B cell (primary cell): ENCODE measurements around the gene PPP1R9A. TPM values are rescaled to one million over a fixed set of nuclear protein-coding genes. Genes with fewer than 3 reads are reported as not detected.

Source experiments
- ATAC-seq: fragments of 200-7000 bp; cut with Tn5 transposase; one replicate; pipeline ENCODE4 v1.10.0; 2021; ENCODE audit warnings: low read depth, mild to moderate bottlenecking, moderate number of reproducible peaks, moderate library complexity
- CTCF ChIA-PET: fragments of 350-600 bp; sonication (Branson Sonifier 250); formaldehyde crosslinking; loops from one replicate; lab custom pipeline; 2021; ENCODE audit warnings: antibody characterized with exemption, inconsistent platforms; lab: Charles Lee
- POLR2A ChIA-PET: fragments of 350-600 bp; sonication (Branson Sonifier 250); formaldehyde crosslinking; loops from one replicate; lab custom pipeline; 2021; ENCODE audit warnings: antibody characterized with exemption; lab: Charles Lee
- DNase-seq: peaks from one replicate; pipeline ENCODE4 v3.0.0; 2013
- H2AFZ ChIP-seq: 2 replicates; pipeline ENCODE4 v1.6.1; 2012; ENCODE audit warnings: mild to moderate bottlenecking, low read depth, low read length; ENCODE audit not compliant: insufficient read depth, poor library complexity, severe bottlenecking
- H3K27ac ChIP-seq, 2 donors: 1 replicate in 1 of 2; 2 replicates in 1 of 2; pipeline ENCODE4 v1.5.1; 2012 to 2013; ENCODE audit warnings: low read length in 2 of 2, mild to moderate bottlenecking in 2 of 2, moderate library complexity in 1 of 2
- H3K27me3 ChIP-seq, 4 experiments: fragments of 200-600 bp in 1 of 4; sonication (generic) in 1 of 4; replicated peaks in 1 of 4; 1 replicate in 2 of 4; 2 replicates in 2 of 4; pipeline versions ENCODE4 v1.6.1 to v1.7.0; 2013 to 2016; ENCODE audit warnings: low read length in 3 of 4, mild to moderate bottlenecking in 2 of 4, mixed read lengths in 1 of 4, moderate library complexity in 1 of 4; ENCODE audit not compliant: insufficient read depth in 4 of 4, control insufficient read depth in 3 of 4; ENCODE audit errors: control extremely low read depth in 1 of 4
- H3K36me3 ChIP-seq, 2 experiments: replicated peaks in 1 of 2; 1 replicate in 1 of 2; 2 replicates in 1 of 2; pipeline versions ENCODE4 v1.6.1 to v1.7.1; 2013; ENCODE audit warnings: low read length in 1 of 2; ENCODE audit not compliant: insufficient read depth in 2 of 2, control insufficient read depth in 1 of 2; ENCODE audit errors: control extremely low read depth in 1 of 2, extremely low read depth in 1 of 2
- H3K4me1 ChIP-seq, 2 donors: fragments of 200-600 bp in 1 of 2; sonication (generic) in 1 of 2; 1 replicate in 1 of 2; 2 replicates in 1 of 2; pipeline versions ENCODE4 v1.5.1 to v1.6.1; 2013 to 2017; ENCODE audit warnings: low read length in 2 of 2; ENCODE audit not compliant: control insufficient read depth in 2 of 2, insufficient read depth in 2 of 2
- H3K4me2 ChIP-seq: replicated peaks from 2 replicates; pipeline ENCODE3; 2012; ENCODE audit warnings: mild to moderate bottlenecking, low read depth, low read length; ENCODE audit not compliant: poor library complexity, severe bottlenecking
- H3K4me3 ChIP-seq, 5 experiments: fragments of 200-600 bp in 1 of 5; sonication (generic) in 1 of 5; 1 replicate in 3 of 5; 2 replicates in 2 of 5; pipeline versions ENCODE4 v1.5.1 to v1.7.0; 2011 to 2016; ENCODE audit warnings: low read length in 4 of 5, mild to moderate bottlenecking in 4 of 5, low read depth in 2 of 5, control low read depth in 1 of 5, moderate library complexity in 1 of 5; ENCODE audit not compliant: insufficient read depth in 1 of 5; ENCODE audit errors: control extremely low read depth in 1 of 5, extremely low read depth in 1 of 5
- H3K79me2 ChIP-seq: fragments of 200-600 bp; sonication (generic); one replicate; pipeline ENCODE4 v1.6.0; 2016; ENCODE audit warnings: low read length; ENCODE audit not compliant: control insufficient read depth, insufficient read depth
- H3K9ac ChIP-seq: fragments of 200-600 bp; sonication (generic); 2 replicates; pipeline ENCODE4 v1.6.1; 2017; ENCODE audit warnings: mild to moderate bottlenecking, low read length, moderate library complexity
- H3K9me3 ChIP-seq, 3 donors: one replicate each; pipeline versions ENCODE4 v1.6.1 to v1.7.1; 2013; ENCODE audit warnings: low read length in 2 of 3; ENCODE audit not compliant: control insufficient read depth in 2 of 3, insufficient read depth in 1 of 3; ENCODE audit errors: control extremely low read depth in 1 of 3
- H4K20me1 ChIP-seq: 2 replicates; pipeline ENCODE4 v1.6.0; 2012; ENCODE audit warnings: mild to moderate bottlenecking, low read length; ENCODE audit not compliant: insufficient read depth, control insufficient read depth, poor library complexity, severe bottlenecking
- H3K27ac Mint-ChIP-seq: one replicate; pipeline ENCODE4 v1.8.0; 2021; ENCODE audit warnings: mixed read lengths
- H3K27me3 Mint-ChIP-seq: one replicate; pipeline ENCODE4 v1.8.0; 2021; ENCODE audit warnings: mixed read lengths
- H3K4me1 Mint-ChIP-seq: one replicate; pipeline ENCODE4 v1.8.0; 2021; ENCODE audit warnings: mixed read lengths
- H3K4me3 Mint-ChIP-seq: one replicate; pipeline ENCODE4 v1.8.0; 2021; ENCODE audit warnings: mixed read lengths
- H3K9me3 Mint-ChIP-seq: one replicate; pipeline ENCODE4 v1.8.0; 2022; ENCODE audit warnings: mixed read lengths; ENCODE audit not compliant: insufficient read depth
- CTCF ChIP-seq: fragments of 200-600 bp; IDR thresholded peaks from one replicate; pipeline ENCODE4 v1.8.0; 2022; ENCODE audit warnings: antibody characterized with exemption, mild to moderate bottlenecking
- EZH2 ChIP-seq: IDR thresholded peaks from 2 replicates; pipeline ENCODE4 v1.6.1; 2012; ENCODE audit warnings: borderline replicate concordance, low read depth, mild to moderate bottlenecking, moderate library complexity, low read length; ENCODE audit not compliant: insufficient read depth, poor library complexity, severe bottlenecking
- WGBS: methylation state at CpG from one replicate; pipeline ENCODE4 v1.1.5; 2013; ENCODE audit warnings: missing lambda C conversion rate; ENCODE audit not compliant: insufficient coverage; 5-methylcytosine and 5-hydroxymethylcytosine counted together
- intact Hi-C: fragments of 100-400 bp; cut with micrococcal nuclease; formaldehyde crosslinking; loops from one replicate; pipeline ENCODE4 v1.10.0; 2022
- polyA plus RNA-seq: library from polyadenylated mRNA; depleted of rRNA; stranded (reverse); fragments of >200 nt; gene quantifications from 2 replicates; pipeline ENCODE4 v1.2.3, GENCODE V29; 2012
- total RNA-seq, 2 donors: library from RNA; stranded (reverse); fragments of 120-200 nt in 1 of 2; gene quantifications; 1 replicate in 1 of 2; 2 replicates in 1 of 2; pipeline versions ENCODE4 v1.2.3 to v1.2.4, GENCODE V29; 2013 to 2022

PPP1R9A gene
- total and polyA plus RNA-seq, 2 donors (not counting 1 experiment from before 2014, with no cell fraction given) = 1.1 to 4.8 TPM

- Histone ChIP-seq H3K9me3 (no peaks in the 10 kb centered on the region), H4K20me1 (no peaks in the 10 kb centered on the region), H3K36me3 (no peaks in the 10 kb centered on the region), H2AFZ (no peak overlapping the region), H3K27me3 (no peaks in the 10 kb centered on the region), H3K4me3 (no peak overlapping the region), H3K4me1 (no peaks in the 10 kb centered on the region), H3K9ac (no peak overlapping the region), H3K4me2 (no peak overlapping the region), H3K27ac (no peak overlapping the region), H3K79me2 (no peaks in the 10 kb centered on the region)
- H3K4me3 Mint-ChIP-seq = no peak overlapping the region
- intact Hi-C loops = no loop called here
- H3K27me3 Mint-ChIP-seq = peaks cover 11% of the 10 kb centered on the region
- H3K4me1 Mint-ChIP-seq = no peaks in the 10 kb centered on the region
- no peak overlapping the region for H3K27ac Mint-ChIP-seq
- ChIA-PET POLR2A (no interaction called here), CTCF (no interaction called here)
- ATAC-seq (no peak), DNase-seq (no peak)
- no peaks in the 10 kb centered on the region for H3K9me3 Mint-ChIP-seq
- TF ChIP-seq EZH2 (no peak), CTCF (no peak)
- WGBS = no CpG with 5 or more reads among the region's 1 CpG
Observed at GRCh38 chr7:94897541-94897940, 9.9 kb upstream of the PPP1R9A start.

GRCh38 chr7:94898340-94898739 is 9.1 kb upstream of the PPP1R9A start:
- Histone ChIP-seq H3K27ac (no peak overlapping the region), H3K79me2 (no peaks in the 10 kb centered on the region), H3K27me3 (no peaks in the 10 kb centered on the region), H3K4me2 (no peak overlapping the region), H2AFZ (no peak overlapping the region), H3K4me1 (no peaks in the 10 kb centered on the region), H3K9me3 (no peaks in the 10 kb centered on the region), H3K4me3 (no peak overlapping the region), H4K20me1 (no peaks in the 10 kb centered on the region), H3K36me3 (no peaks in the 10 kb centered on the region), H3K9ac (no peak overlapping the region)
- Mint-ChIP-seq H3K9me3 (no peaks in the 10 kb centered on the region), H3K27ac (no peak overlapping the region), H3K4me3 (no peak overlapping the region), H3K27me3 (peaks cover 11% of the 10 kb centered on the region), H3K4me1 (no peaks in the 10 kb centered on the region)
- ATAC-seq (no peak), DNase-seq (no peak)
- ChIA-PET POLR2A (no interaction called here), CTCF (no interaction called here)
- intact Hi-C loops = no loop called here
- TF ChIP-seq CTCF (no peak), EZH2 (no peak)
